HL-60/S4 treated with phorbol 12-myristate 13-acetate at 8.2 ng/mL for 4 days and 3 days (cell line): Measurements from ENCODE around the gene ELF1.
"Not testable (repeated sequence)": the region's sequence is repeated elsewhere in the genome, so short reads cannot be mapped to it uniquely, and the experiment has no call there.

ENCODE experiments used
- in situ Hi-C: fragments of 300-500 bp; cut with MboI; formaldehyde crosslinking; loops from 2 replicates; pipeline ENCODE4 v1.15.0; 2022; ENCODE audit warnings: low sequenced_read_pairs

The ELF1 gene

DNA sequence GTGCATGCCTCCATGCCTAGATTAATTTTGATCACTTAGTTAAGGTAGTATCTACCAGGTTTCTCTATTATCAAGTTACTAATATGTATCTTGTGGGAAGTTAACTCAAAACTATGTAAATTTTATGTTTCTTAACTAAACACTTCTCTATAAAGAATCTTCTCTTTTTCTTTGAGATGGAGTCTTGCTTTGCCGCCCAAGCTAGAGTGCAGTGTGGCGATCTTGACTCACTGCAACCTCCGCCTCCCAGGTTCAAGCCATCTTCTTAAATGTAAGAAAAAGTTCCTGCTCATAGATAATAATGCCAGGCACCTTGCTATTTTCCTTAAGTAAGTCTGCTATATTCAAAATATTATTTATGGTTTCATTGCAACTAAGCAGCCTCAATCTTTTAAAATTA lies 58.4 kb downstream of the ELF1 start:
- in situ Hi-C loops: no loop called here

DNA sequence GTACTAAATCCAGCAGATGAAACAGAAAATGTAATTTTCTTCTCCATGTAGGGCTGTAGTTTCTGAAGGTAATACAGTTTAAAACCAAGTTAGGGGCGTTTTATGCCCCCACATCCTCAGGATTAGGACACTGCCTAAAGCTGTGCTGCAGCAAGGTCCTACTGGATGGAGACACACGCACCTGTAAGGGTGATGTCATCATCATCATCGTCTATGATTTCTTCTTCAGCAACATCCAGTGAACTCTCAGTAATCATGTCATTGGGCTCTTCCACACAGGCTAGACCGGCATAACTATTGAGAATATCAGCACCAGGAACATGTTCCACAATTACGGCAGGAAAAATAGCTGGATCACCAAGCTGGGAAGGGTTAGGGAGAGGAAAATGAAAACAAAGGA lies 60.5 kb downstream of the ELF1 start:
- in situ Hi-C loops: no loop called here

DNA sequence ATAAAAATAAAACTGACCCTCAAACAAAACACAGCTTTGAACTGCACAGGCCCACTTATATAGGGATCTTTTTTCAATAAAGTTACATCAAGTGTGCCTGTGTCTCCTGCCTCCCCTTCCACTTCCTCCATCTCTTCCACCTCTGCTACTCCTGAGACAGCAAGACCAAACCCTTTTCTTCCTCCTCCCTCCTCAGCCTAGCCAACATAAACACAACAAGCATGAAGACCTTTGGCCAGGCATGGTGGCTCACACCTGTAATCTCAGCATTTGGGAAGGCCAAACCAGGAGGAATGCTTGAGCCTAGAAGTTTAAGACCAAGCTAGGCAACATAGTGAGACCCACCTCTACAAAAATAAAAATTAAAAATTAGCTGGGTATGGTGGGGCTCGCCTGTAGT lies 72.6 kb downstream of the ELF1 start:
- in situ Hi-C loops: no loop called here

DNA sequence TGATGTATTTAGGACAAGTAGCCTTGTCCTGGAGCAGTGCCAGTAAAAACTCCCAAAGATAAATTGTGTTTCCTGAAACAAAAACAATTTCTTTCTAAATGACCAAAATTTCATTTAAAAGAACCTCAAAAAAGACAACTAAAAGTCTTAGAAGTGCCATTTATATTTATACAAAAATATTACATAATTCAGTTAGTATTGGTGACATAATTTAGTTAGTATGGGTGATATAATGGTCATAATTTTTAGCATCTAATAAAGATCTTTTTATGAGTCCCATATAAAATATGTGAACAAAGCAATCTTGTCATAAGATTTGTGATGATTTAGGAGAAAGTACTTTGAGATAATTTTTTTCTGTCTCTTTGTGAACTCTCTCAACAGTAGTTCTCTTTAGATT lies 76.0 kb downstream of the ELF1 start:
- in situ Hi-C loops: no loop called here

DNA sequence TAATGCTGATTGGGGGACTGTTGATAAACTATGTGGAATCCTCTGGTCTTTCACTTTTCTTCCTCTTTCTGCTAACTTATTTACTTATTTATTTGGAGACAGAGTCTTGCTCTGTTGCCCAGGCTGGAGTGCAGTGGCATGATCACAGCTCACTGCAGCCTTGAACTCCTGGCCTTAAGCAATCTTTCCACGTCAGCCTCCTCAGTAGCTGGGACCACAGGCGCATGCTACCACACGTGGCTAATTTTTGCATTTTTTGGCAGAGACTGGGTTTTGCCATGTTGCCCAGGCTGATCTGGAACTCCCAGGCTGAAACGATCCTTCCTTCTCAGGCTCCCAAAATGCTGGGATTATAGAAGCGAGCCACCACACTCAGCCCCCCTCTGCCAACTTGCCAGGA lies 77.5 kb downstream of the ELF1 start:
- in situ Hi-C loops: no loop called here

DNA sequence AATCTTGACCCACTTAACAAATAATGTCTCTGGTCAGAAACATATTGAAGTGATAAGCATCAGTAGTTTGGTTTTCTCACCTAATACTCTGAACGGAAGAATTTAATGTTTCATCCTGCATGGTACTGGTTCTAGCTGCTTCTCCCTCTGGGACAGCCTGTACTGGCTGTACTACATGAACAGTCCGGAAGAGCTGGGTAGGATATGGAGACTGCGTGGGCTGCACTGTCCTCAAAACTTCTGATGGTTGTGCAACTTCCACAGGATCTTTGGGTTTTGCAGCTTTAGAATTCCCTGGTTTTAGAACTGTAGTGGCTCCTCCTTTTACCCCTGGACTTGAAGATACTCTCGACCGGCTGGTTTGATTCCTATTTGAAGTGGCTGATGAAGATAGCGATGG lies 78.3 kb downstream of the ELF1 start:
- in situ Hi-C loops: no loop called here

DNA sequence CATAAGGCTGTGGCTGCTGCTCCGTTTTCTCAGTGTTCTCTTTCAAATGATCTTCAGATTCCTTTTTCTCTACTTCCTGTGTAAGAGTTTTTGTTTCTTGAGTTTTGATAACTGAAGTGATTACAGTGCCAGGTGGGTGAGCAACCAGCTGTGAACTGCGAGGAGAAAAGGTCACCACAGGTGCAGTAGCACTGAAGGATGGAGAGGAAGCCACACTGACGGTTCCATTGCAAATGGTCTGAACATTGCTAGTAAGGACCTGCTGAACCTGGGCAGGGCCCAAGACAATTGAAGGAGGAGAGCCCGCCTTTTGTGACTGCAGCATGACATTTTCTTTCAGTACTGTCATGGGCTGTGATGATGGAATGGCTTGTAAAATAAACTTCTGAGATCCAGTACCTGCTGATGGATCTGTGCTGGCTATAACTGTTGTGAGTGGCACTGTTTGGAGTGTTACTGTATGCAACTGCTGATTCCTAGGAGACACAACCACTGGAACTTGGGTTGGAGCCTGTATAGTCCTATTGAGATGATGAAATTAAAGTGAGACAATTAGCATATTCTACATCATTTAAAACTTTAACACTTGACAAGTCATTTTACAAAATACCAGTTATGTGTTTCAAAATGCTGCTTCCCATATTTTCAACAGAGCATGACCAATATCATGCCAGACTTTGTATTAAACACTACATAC lies 85.5 kb downstream of the ELF1 start:
- in situ Hi-C loops: no loop called here

DNA sequence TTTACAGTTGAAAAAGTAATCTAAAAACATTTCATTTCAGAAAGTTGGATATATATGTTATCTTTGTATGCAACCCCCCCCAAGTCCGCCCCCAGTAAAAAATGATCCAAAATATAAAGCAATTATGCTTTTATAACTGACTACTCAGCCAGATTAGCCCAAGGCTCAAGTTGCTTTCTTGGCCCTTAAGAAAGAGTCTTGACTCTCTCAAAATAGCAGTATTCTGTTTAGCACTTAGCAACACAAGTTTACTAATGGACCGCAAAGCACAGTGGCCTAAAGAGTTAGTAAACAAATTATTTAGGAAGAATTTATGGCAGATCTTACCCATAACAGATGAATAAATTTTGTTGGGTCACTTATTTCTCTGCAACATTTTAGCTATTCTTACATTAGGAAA lies 86.9 kb downstream of the ELF1 start:
- in situ Hi-C loops: no loop called here

DNA sequence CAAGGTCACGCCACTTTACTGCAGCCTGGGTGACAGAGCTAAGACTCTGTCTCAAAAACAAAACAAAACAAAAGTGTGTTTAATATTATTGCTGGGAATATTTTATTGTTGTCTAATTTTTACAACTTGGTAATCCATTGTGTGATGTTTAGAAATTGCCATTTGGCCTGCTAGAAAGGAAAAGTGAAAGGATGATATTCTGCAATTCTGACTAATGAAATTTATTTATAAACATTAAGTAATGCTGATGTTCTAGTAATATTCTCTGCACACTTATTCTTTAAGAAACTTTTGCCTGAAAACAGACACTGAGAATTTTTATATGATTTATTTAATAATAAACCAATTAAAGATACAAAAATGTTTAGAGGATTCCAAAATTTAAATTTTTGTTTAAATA lies 87.4 kb downstream of the ELF1 start:
- in situ Hi-C loops: no loop called here

DNA sequence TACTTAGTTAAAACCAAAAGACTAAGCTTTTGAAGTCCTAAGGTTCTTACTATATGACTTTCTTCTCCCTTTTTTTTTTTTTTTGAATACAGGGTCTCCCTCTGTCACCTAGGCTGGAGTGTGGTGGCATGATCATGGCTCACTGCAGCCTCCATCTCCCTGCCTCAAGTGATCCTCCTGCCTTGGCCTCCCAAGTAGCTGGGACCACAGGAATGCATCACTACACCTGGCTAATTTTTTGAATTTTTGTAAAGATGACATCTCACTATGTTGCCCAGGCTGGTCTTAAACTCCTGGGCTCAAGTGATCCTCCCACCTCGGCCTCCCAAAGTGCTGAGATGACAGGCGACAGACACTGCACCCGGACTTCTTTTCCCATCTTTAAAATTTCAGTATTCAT lies 89.2 kb downstream of the ELF1 start:
- in situ Hi-C loops: not testable (repeated sequence)

DNA sequence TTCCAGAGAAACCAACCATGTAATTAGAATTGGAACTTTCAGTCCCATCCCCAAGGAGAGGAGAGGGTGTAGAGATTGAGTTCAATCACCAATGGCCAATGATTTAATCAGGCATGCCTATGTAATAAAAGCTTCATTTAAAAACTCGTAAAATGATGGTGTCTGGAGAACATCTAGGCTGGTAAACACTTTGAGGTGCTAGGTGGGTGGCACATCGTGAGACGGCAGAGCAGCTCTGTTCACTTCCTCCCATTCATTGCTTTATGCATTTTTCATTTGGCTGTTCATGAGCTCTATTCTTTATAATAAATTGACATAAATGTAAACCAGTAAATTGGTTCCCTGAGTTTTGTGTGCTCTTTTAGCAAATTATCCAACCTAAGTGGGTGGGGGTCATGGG lies 90.1 kb downstream of the ELF1 start:
- in situ Hi-C loops: no loop called here

DNA sequence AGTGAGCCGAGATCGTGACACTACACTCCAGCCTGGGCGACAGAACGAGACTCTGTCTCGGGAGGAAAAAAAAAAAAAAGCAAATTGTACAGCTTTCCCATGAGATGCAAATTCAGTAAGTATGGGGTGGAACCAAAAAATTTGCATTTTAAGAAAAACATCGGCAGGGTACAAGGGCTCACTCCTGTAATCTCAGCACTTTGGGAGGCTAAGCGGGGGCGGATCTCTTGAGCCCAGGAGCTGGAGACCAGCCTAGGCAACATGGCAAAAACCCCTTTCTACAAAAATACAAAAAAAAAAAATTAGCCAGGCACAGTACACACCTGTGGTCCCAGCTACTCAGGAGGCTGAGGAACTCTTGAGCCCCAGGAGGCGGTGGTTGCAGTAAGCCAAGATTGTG lies 91.2 kb downstream of the ELF1 start:
- in situ Hi-C loops: no loop called here

DNA sequence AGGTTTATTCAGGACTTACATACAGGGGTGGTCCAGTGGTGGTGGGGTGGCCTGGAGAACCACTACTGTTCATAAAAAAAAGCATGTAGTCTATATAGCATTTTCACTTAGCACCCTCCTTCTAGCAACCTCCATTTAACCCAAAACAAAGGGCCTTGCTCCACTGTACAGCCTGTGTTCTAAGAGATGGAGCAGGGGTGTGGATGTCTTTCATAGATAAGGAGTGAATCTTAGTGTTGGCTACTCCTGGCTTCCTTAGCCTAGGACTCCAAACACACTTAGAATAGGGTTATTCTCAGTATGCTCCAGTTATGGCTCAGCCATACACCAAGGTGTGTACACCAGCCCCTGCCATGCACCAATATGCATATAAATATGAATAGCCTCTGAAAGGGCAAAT lies 95.2 kb downstream of the ELF1 start:
- in situ Hi-C loops: no loop called here

DNA sequence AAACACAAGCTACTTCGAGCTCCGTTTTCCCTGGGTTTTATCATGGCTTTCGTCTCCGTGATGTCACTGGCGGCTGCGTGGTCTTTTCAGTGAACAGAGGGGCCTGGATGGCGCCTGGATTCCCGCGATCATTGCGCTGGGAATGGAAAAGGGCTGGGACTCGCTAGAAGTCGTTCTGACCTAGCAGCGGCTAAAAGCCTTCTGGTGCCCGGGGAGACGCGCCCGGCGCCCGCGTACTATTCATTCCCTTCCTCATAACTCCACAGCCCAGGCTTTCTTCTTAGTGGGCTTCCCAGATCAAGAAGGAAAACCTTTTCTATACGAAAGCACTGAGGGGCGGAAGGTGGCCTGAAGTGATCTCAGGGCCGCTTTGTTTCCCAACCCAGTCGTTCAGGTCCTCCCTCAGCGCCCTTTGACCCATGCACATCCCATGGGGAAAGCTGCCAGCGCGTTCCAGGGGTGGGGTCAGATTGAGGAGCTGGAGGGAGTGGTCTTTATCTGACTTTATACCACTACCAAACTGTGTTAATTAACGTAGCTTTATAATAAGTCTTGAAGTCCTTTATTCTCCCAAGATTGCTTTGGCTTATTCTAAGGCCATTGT lies 96.6 kb downstream of the ELF1 start:
- in situ Hi-C loops: no loop called here

DNA sequence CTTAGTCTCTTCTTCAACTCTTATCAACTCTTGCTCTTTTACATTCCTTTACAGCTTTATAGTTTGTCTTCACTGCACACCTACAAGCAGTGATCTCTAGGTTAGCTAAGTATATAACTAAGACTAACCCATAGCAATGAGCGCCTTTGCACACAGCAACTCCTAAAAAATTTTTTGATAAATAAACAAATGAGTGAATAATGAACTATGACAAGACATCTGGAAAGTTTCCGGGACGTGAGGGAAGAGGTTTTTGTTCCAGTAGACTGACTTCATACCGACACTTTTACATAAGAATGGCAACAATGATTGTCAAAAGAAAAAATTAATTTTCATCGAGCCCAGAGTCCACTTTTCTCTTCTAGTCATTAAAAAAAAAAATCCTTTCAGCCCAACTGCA lies 98.3 kb downstream of the ELF1 start:
- in situ Hi-C loops: no loop called here

DNA sequence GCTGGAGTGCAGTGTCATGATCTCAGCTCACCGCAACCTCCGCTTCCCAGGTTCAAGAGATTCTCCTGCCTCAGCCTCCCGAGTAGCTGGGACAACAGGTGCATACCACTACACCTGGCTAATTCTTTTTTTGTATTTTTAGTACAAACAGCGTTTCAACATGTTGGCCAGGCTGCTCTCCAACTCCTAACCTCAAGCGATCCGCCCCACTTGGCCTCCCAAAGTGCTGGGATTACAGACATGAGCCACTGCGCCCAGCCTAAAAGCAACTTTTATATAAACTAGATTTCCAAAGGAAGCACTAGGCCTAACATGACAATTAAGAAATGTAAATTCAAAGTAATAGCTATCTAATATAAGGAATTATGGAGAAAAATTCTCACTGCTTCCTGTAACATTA lies 99.2 kb downstream of the ELF1 start:
- in situ Hi-C loops: not testable (repeated sequence)

DNA sequence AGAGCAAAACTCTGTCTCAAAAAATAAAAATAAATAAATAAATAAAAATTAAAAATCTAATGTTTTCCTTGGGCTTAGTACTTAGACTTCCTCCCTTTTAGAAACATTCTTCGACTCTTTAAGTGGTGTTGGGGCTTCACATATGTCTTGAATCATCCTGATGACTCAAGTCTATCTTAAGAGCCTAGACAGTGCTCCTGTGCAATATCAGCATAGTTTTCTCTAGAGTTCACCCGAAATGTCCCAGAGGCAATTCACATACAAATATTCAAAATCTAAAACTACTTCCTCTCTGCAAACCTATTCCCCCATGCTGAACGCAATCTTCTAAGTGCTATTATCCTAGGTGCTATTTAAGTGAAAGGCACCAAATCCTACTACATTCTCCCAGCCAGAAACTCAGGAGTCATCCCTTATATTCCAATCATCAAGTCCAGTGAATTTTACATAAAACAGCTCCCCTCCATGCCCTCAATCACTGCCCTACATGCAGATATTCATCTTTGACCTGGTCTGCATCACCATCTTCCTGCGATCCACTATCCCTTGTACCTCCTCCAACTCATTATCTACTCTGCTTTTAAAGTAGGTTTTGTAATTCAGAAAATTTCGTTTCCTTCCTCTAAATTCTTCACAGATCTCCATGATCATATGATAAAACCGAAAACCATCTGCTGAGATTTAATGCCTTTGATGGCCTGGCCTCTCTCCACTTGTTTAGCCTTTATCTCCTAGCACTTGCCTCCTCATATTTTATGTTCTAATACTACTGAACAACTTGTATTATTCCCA lies 102.7 kb downstream of the ELF1 start:
- in situ Hi-C loops: no loop called here

DNA sequence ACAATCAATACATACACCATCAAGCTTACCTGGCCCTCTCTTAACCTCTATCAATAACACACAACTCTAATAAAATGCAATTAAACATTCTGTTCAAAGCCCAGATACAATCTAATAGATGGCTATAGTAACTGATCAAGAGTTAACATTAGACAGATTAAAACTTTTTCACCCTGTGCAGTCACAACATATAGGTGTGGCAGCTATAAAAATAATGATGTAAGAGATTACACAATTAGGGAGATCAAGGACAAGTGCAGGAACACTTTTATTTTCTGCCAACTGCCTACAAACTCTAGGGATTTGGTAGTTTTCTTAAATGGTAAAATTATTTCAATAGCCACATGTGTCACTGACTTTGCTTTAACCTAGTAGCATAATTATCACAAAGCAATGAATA lies 104.3 kb downstream of the ELF1 start:
- in situ Hi-C loops: not testable (repeated sequence)

DNA sequence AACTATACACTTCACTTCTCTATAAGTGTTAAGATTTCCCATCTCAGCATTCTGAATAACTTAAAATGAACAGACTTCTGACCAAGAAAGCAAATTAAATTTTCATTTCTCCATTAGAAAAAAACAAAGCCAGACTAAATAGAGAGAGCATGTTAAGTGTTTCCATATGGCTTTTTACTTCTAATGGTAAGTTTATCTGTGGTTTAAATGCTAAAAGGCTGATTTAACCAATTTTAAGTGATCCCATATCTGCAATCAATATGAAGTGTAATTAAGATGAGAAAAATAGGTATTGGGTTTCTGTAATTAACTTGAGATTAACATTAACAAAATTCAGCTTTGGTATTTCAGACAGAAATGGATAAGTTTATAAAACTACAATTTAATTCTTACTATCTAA lies 107.8 kb downstream of the ELF1 start:
- in situ Hi-C loops: no loop called here

DNA sequence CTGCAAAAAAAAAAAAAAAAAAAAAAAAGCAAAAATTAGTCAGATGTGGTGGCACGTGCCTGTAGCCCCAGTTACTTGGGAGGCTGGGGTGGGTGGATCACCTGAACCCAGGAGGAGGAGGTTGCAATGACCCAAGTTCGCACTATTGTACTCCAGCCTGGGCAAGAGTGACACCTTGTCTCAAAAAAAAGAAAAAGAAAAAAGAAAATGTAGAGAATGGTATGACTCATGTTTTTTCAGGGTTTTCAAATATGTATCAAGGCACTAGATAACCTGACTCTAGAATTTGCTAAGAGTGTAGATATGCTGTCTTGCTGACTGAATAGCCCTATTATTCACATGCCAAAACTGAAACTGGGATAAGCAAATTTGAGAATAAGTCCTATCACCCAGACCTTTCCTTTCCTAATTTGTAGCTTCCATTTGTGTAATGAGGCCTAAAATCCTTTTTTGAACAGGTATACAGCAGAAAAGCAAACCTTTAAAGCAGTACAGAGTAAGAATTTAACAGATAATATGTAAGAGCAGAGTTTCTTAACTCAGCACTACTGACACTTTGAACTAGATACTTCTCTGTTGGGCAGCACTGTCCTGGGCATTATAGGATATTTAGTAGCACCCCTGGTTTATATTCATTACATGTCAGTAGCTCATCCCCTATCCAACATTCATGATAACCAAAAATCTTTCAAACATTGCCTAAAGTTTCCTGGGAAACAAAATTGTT lies 108.6 kb downstream of the ELF1 start:
- in situ Hi-C loops: no loop called here

DNA sequence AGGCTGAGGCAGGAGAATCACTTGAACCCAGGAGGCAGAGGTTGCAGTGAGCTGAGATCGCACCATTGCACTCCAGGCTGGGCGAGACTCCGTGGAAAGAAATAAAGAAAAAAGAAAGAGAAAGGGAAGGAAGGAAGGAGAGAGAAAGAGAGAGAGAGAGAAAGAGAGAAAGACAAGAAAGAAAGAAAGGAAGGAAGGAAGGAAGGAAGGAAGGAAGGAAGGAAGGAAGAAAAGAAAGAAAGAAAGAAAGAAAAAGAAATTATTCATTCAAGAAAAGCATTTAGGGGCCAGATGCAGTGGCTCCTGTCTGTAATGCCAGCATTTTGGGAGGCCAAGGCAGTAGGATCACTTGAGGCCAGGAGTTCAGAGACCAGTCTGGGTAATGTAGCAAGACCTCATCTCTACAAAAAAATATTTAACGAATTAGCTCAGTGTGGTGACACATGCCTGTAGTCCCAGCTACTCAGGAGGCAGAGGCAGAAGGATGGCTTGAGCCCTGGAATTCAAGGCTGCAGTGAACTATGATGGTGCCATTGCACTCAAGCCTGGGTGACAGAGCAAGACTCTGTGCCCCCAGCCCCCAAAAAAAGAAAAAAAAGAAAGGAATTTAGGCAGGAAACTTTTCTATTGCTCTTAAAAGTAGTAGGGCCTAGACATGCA lies 109.4 kb downstream of the ELF1 start:
- in situ Hi-C loops: not testable (repeated sequence)
